HepG2 (cell line): ENCODE measurements around the gene SNPH. TPM values are rescaled to one million over a fixed set of nuclear protein-coding genes. Genes with fewer than 3 reads are reported as not detected.

Experiments
- ATAC-seq: fragments of 200-7000 bp; cut with Tn5 transposase; 3 replicates; pipeline ENCODE4 v1.9.1; 2020; ENCODE audit warnings: mild to moderate bottlenecking, moderate library complexity
- BruUV-seq: library from RNA; stranded (reverse); fragments of 400-500 nt; replicated peaks from 2 replicates; lab custom pipeline; 2021; lab: Mats Ljungman, UMichigan
- CTCF ChIA-PET: fragments of 300-600 bp; formaldehyde crosslinking; extraction: SDS; loops from one replicate; lab custom pipeline; 2021; ENCODE audit warnings: low total read pairs, inconsistent platforms, low intra/inter-chr PET ratio; lab: Yijun Ruan, JAX
- POLR2A ChIA-PET: fragments of 350-600 bp; sonication (Branson Sonifier 250); formaldehyde crosslinking; loops from one replicate; lab custom pipeline; 2020; ENCODE audit warnings: antibody characterized with exemption, inconsistent platforms; lab: Yijun Ruan, JAX
- DNase-seq: peaks from one replicate; pipeline ENCODE4 v3.0.0-alpha.2; 2015; ENCODE audit warnings: low spot score
- FAIRE-seq: peaks from 3 replicates; lab custom pipeline; 2011; peaks lifted over from hg19 to GRCh38; lab: Jason Lieb, UNC
- H2AFZ ChIP-seq: one replicate; pipeline ENCODE4 v1.6.1; 2011; ENCODE audit warnings: low read length, inconsistent platforms
- H3K27ac ChIP-seq: fragments of 300-600 bp; 3 replicates; pipeline ENCODE4 v1.8.0; 2011; ENCODE audit warnings: mixed run types, mild to moderate bottlenecking, mixed read lengths, low read length, inconsistent platforms; ENCODE audit not compliant: insufficient read depth; ENCODE audit errors: extremely low read length
- H3K27me3 ChIP-seq, 2 experiments: fragments of 200-600 bp in 1 of 2; 2 replicates in 1 of 2; 3 replicates in 1 of 2; pipeline versions ENCODE4 v1.6.0 to v1.8.0; 2011; ENCODE audit warnings: low read length in 2 of 2, mild to moderate bottlenecking in 2 of 2, moderate library complexity in 2 of 2, inconsistent platforms in 1 of 2; ENCODE audit not compliant: insufficient read depth in 2 of 2, control insufficient read depth in 1 of 2
- H3K36me3 ChIP-seq, 2 experiments: fragments of 200-600 bp in 1 of 2; replicated peaks in 1 of 2; 2 replicates in 1 of 2; 3 replicates in 1 of 2; pipeline versions ENCODE4 v1.5.1 to v1.8.0; 2011; ENCODE audit warnings: low read length in 2 of 2, inconsistent platforms in 1 of 2; ENCODE audit not compliant: insufficient read depth in 2 of 2, control insufficient read depth in 1 of 2
- H3K4me1 ChIP-seq: 2 replicates; pipeline ENCODE4 v1.5.1; 2012; ENCODE audit warnings: low read length, inconsistent platforms; ENCODE audit not compliant: insufficient read depth
- H3K4me2 ChIP-seq: 2 replicates; pipeline ENCODE4 v1.6.0; 2011; ENCODE audit warnings: low read depth, low read length, inconsistent platforms
- H3K4me3 ChIP-seq, 3 experiments: fragments of 200-600 bp in 1 of 3; sonication (generic), shearing (Covaris generic) in 1 of 3; replicated peaks in 1 of 3; 2 replicates each; pipeline ENCODE4 v1.5.1; 2011 to 2016; ENCODE audit warnings: low read length in 3 of 3, inconsistent platforms in 2 of 3, low read depth in 2 of 3, mild to moderate bottlenecking in 2 of 3, control low read depth in 1 of 3, mixed read lengths in 1 of 3; ENCODE audit not compliant: insufficient read depth in 1 of 3
- H3K79me2 ChIP-seq: one replicate; pipeline ENCODE4 v1.6.1; 2011; ENCODE audit warnings: low read length, inconsistent platforms; ENCODE audit not compliant: insufficient read depth
- H3K9ac ChIP-seq: 2 replicates; pipeline ENCODE4 v1.6.0; 2011; ENCODE audit warnings: mild to moderate bottlenecking, low read depth, low read length, inconsistent platforms; ENCODE audit not compliant: insufficient read depth
- H3K9me3 ChIP-seq: 2 replicates; pipeline ENCODE4 v1.5.1; 2012; ENCODE audit warnings: mild to moderate bottlenecking, low read length
- H4K20me1 ChIP-seq: 2 replicates; pipeline ENCODE4 v1.6.0; 2011; ENCODE audit warnings: inconsistent platforms, mild to moderate bottlenecking, low read length, moderate library complexity; ENCODE audit not compliant: insufficient read depth
- CBX1 ChIP-seq: IDR thresholded peaks from one replicate; pipeline ENCODE4 v1.6.1; 2016; ENCODE audit warnings: antibody characterized with exemption, low read depth
- DBP ChIP-seq: sonication (generic); formaldehyde crosslinking; IDR thresholded peaks from 2 replicates; pipeline ENCODE4 v1.4.0; 2020; ENCODE audit warnings: missing genetic modification reagents; ENCODE audit errors: not compliant biosample characterization
- DMAP1 ChIP-seq: IDR thresholded peaks from 2 replicates; pipeline ENCODE4 v1.6.1; 2016
- HES4 ChIP-seq: sonication (generic); formaldehyde crosslinking; IDR thresholded peaks from 2 replicates; pipeline ENCODE4 v1.9.0; 2021; ENCODE audit warnings: mild to moderate bottlenecking, missing genetic modification reagents, borderline replicate concordance
- HNRNPLL ChIP-seq: fragments of 200-400 bp; formaldehyde crosslinking; IDR thresholded peaks from 2 replicates; pipeline ENCODE4 v1.6.1; 2017; ENCODE audit warnings: mild to moderate bottlenecking, low read depth, low read length; ENCODE audit not compliant: poor library complexity, severe bottlenecking
- MTF2 ChIP-seq: sonication (generic); formaldehyde crosslinking; IDR thresholded peaks from 2 replicates; pipeline ENCODE4 v1.5.0; 2020; ENCODE audit warnings: missing genetic modification reagents, borderline replicate concordance
- PRMT3 ChIP-seq: sonication (generic); formaldehyde crosslinking; IDR thresholded peaks from 2 replicates; pipeline ENCODE4 v1.8.1; 2022; ENCODE audit warnings: low read depth, mild to moderate bottlenecking, moderate library complexity, missing genetic modification reagents, borderline replicate concordance
- TARDBP ChIP-seq: sonication (generic); formaldehyde crosslinking; IDR thresholded peaks from 2 replicates; pipeline ENCODE4 v1.8.0; 2022; ENCODE audit warnings: mild to moderate bottlenecking, missing genetic modification reagents
- THYN1 ChIP-seq: sonication (generic); formaldehyde crosslinking; IDR thresholded peaks from 2 replicates; pipeline ENCODE4 v1.8.1; 2023; ENCODE audit warnings: low read depth, mild to moderate bottlenecking, moderate library complexity, missing genetic modification reagents, borderline replicate concordance
- TOPORS ChIP-seq: sonication (generic); formaldehyde crosslinking; IDR thresholded peaks from 2 replicates; pipeline ENCODE4 v1.8.0; 2023; ENCODE audit warnings: mild to moderate bottlenecking, missing genetic modification reagents
- ZFP82 ChIP-seq: sonication (generic); formaldehyde crosslinking; IDR thresholded peaks from 2 replicates; pipeline ENCODE4 v1.5.1; 2020; ENCODE audit warnings: mild to moderate bottlenecking, missing genetic modification reagents, borderline replicate concordance
- ZMYM3 ChIP-seq: sonication (generic); formaldehyde crosslinking; IDR thresholded peaks from 2 replicates; pipeline ENCODE4 v1.5.1; 2020; ENCODE audit warnings: mild to moderate bottlenecking, missing genetic modification reagents
- ZNF343 ChIP-seq: sonication (generic); formaldehyde crosslinking; IDR thresholded peaks from 2 replicates; pipeline ENCODE4 v1.4.0; 2020; ENCODE audit warnings: mild to moderate bottlenecking, missing genetic modification reagents
- ZNF44 ChIP-seq: sonication (generic); formaldehyde crosslinking; IDR thresholded peaks from 2 replicates; pipeline ENCODE4 v1.5.1; 2020; ENCODE audit warnings: mild to moderate bottlenecking, missing genetic modification reagents
- ZNF746 ChIP-seq: sonication (generic); formaldehyde crosslinking; IDR thresholded peaks from 2 replicates; pipeline ENCODE4 v1.8.0; 2022; ENCODE audit warnings: mild to moderate bottlenecking, missing genetic modification reagents
- WGBS: methylation state at CpG from one replicate; pipeline ENCODE4 v1.1.6; 2017; ENCODE audit warnings: low lambda C conversion rate; 5-methylcytosine and 5-hydroxymethylcytosine counted together
- in situ Hi-C: cut with HindIII; loops from 2 replicates; pipeline ENCODE4 v1.10.0; 2017; ENCODE audit warnings: low pct_unique_long_range_greater_than_20kb; ENCODE audit not compliant: extremely low pct_ligation_motif_present
- intact Hi-C: fragments of 100-400 bp; cut with micrococcal nuclease; formaldehyde crosslinking; loops from one replicate; pipeline ENCODE4 v1.10.0; 2022; ENCODE audit not compliant: unreplicated experiment
- polyA plus RNA-seq, 8 experiments: library from polyadenylated mRNA; depleted of rRNA in 3 of 8; stranded (reverse) in 7 of 8; unstranded in 1 of 8; fragments of >200 nt; fragmentation: Illumina TruSeq in 4 of 8; extraction: Trizol in 4 of 8; gene quantifications; 2 replicates each; pipeline versions ENCODE4 v1.2.1 to v1.2.3, GENCODE V29; 2011 to 2016; ENCODE audit warnings: low read depth in 4 of 8, missing spikeins in 1 of 8, mixed read lengths in 1 of 8; ENCODE audit not compliant: insufficient read depth in 1 of 8
- total RNA-seq, 5 experiments: library from RNA; depleted of rRNA; stranded (reverse); fragments of >200 nt; fragmentation: Illumina TruSeq; extraction: Trizol; gene quantifications; 2 replicates each; pipeline ENCODE4 v1.2.3, GENCODE V29; 2016; ENCODE audit warnings: low read depth in 1 of 5
- TF ChIP-seq, protein P1 (sequence below), 2 experiments: fragments of 450-650 bp in 1 of 2; sonication (generic) in 1 of 2; formaldehyde crosslinking; IDR thresholded peaks; 2 replicates each; pipeline versions ENCODE4 v1.5.0 to v1.8.0; 2020 to 2022; ENCODE audit warnings: mild to moderate bottlenecking in 1 of 2, missing genetic modification reagents in 1 of 2
- TF ChIP-seq, protein P2 (sequence below): sonication (generic); formaldehyde crosslinking; conservative IDR thresholded peaks from 2 replicates; pipeline ENCODE4 v1.8.1; 2023; ENCODE audit warnings: missing genetic modification reagents

Gene SNPH
- total and polyA plus RNA-seq, 2 of the 13 experiments (the other 11 are each of a cell fraction or from before 2014, with no cell fraction given), result 0.09 TPM; not detected in 1

DNA sequence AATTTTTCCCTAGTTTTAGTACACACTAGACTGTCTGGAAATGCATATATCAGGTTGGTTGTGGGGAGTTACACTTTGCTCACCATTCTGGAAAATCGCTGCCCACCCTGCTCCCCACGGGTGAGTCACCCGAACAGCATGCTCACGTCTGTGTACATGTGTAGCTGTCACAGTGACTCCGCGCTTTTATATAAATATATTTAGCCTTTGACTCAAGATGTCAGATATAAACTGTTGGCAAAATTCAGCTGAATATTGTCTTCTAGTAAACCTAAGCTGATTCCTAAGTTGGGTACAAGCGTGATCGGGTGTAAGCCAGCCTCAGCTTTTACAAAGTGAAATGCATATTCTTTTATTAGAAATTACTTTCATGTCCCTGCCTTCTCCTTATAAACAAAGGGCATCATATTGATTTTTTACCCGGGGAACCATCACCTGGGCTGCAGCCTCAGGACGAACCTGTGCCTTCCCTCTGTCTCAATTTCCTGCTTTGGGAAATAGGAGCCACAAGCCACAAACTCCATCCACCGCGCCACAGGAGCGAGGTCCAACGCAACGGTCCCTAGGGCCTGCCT lies 58.6 kb downstream of the SNPH start:
- Histone ChIP-seq H3K9ac (peak overlapping the region; percentile 9; the same call in 1 of the 2 replicates), H2AFZ (no peak overlapping the region), H3K4me3 (peak overlapping the region in 2 of 3 experiments; percentile 80 to 96; a peak in 4 of 6 replicates), H3K36me3 (0 out of 5 replicates have a peak, but pooled peaks cover 0 to 2% of the 10 kb centered on the region in 2 experiments), H3K4me2 (peak overlapping the region; percentile 98), H3K4me1 (peaks cover 62% of the 10 kb centered on the region), H3K9me3 (no peaks in the 10 kb centered on the region), H3K27me3 (no peaks in the 10 kb centered on the region; a peak in 2 of 5 replicates), H3K79me2 (peaks cover 44% of the 10 kb centered on the region), H4K20me1 (peaks cover 15% of the 10 kb centered on the region; the same call in 1 of the 2 replicates), H3K27ac (peak overlapping the region; percentile 98)
- FAIRE-seq (no peak), ATAC-seq (no peak), DNase-seq (no peak)
- POLR2A ChIA-PET, result interaction anchor here (1.4 to 3.1 kb wide), 6 partner anchors 11 to 142 kb away, joined by 7 to 41 read pairs (median 26); partner anchors contain the start of genes FKBP1A and NSFL1C
- intact Hi-C loops (loop anchor here (1.0 to 5.0 kb wide), 3 partner anchors 11 to 69 kb away; partner anchors contain the start of gene FKBP1A), in situ Hi-C loops (no loop called here)
- CTCF ChIA-PET, result no interaction called here
- WGBS, result 38% methylated on average over 15 of the region's 15 CpGs
- no TSS peak for BruUV-seq
- TF ChIP-seq ZNF746 (CRISPR knock-in tag) (peak; percentile 13; the same call in 1 of the 2 replicates), THYN1 (CRISPR knock-in tag) (0 out of 2 replicates have a peak, but pooled peaks have one; percentile 36), TOPORS (0 out of 2 replicates have a peak, but pooled peaks have one; percentile 2), HES4 (CRISPR knock-in tag) (no peak), TARDBP (peak; percentile 4; the same call in 1 of the 2 replicates), ZNF44 (CRISPR knock-in tag) (no peak), MTF2 (CRISPR knock-in tag) (peak; percentile 17; the same call in 1 of the 2 replicates), PRMT3 (CRISPR knock-in tag) (no peak), DMAP1 (no peak), ZFP82 (CRISPR knock-in tag) (peak; percentile 41; the same call in 1 of the 2 replicates), CBX1 (peak; percentile 7), HNRNPLL (no peak), DBP (no peak), ZMYM3 (CRISPR knock-in tag) (0 out of 2 replicates have a peak, but pooled peaks have one; percentile 9), ZNF343 (CRISPR knock-in tag) (no peak)
- TF ChIP-seq, protein P1, sequence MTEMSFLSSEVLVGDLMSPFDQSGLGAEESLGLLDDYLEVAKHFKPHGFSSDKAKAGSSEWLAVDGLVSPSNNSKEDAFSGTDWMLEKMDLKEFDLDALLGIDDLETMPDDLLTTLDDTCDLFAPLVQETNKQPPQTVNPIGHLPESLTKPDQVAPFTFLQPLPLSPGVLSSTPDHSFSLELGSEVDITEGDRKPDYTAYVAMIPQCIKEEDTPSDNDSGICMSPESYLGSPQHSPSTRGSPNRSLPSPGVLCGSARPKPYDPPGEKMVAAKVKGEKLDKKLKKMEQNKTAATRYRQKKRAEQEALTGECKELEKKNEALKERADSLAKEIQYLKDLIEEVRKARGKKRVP (CRISPR knock-in tag; IDR thresholded peaks at IDR 0.05), result 0 out of 4 replicates have a peak, but pooled peaks of 1 of the 2 experiments have one; percentile 8
- TF ChIP-seq, protein P2, sequence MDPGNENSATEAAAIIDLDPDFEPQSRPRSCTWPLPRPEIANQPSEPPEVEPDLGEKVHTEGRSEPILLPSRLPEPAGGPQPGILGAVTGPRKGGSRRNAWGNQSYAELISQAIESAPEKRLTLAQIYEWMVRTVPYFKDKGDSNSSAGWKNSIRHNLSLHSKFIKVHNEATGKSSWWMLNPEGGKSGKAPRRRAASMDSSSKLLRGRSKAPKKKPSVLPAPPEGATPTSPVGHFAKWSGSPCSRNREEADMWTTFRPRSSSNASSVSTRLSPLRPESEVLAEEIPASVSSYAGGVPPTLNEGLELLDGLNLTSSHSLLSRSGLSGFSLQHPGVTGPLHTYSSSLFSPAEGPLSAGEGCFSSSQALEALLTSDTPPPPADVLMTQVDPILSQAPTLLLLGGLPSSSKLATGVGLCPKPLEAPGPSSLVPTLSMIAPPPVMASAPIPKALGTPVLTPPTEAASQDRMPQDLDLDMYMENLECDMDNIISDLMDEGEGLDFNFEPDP, result 0 out of 2 replicates have a peak, but pooled peaks have one; percentile 76
